ENCODE data around the gene INTU.

DNA sequence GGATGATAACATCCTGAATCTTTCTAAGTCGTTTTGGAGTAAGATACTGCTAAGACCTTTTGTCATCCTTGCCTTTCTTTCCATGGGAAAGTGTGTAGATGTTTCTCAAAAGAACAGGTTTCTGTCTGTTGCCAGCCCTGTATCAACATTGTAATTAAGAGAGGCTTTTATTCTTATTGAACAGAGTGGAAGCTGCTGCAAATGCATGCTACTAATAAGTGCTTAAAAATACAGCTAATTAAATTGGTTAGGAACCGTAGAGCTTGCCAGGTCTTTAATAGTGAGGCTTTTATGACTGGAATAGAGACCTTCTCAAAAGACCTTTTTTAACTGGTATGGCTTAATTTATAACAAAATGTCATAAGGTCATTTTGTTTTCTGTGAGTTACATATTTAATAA lies 34.4 kb downstream of the INTU start:
- no peak for TF ChIP-seq SP1 (IDR thresholded peaks at IDR 0.05)
- TF ChIP-seq BHLHE40 (IDR thresholded peaks at IDR 0.05; ENCODE audit: borderline replicate concordance), result no peak
- TF ChIP-seq FOXK2 (IDR thresholded peaks at IDR 0.05), result no peak
- no peak for TF ChIP-seq SUZ12 (IDR thresholded peaks at IDR 0.05)
- TF ChIP-seq FOXM1 (IDR thresholded peaks at IDR 0.05; ENCODE audit: borderline replicate concordance), result no peak
- TF ChIP-seq ELF4 (IDR thresholded peaks at IDR 0.05), result no peak
- no peak for TF ChIP-seq HDGF (IDR thresholded peaks at IDR 0.05; ENCODE audit: borderline replicate concordance)
- TF ChIP-seq ZNF384 (IDR thresholded peaks at IDR 0.05), result no peak
